Stimulated activated CD8-positive, alpha-beta memory T cell treated with anti-CD3 and anti-CD28 coated beads, Interleukin-2, amount 100 ng/mL, for 1 hour (primary cell): ENCODE measurements around the gene STAB2.
"Not testable (repeated sequence)": the region's sequence is repeated elsewhere in the genome, so short reads cannot be mapped to it uniquely, and the experiment has no call there.

ENCODE experiments used
- DNase-seq, 2 donors: peaks; one replicate each; pipeline ENCODE4 v3.0.0-alpha.2; 2020; ENCODE audit warnings: low read depth in 2 of 2

STAB2 gene

DNA sequence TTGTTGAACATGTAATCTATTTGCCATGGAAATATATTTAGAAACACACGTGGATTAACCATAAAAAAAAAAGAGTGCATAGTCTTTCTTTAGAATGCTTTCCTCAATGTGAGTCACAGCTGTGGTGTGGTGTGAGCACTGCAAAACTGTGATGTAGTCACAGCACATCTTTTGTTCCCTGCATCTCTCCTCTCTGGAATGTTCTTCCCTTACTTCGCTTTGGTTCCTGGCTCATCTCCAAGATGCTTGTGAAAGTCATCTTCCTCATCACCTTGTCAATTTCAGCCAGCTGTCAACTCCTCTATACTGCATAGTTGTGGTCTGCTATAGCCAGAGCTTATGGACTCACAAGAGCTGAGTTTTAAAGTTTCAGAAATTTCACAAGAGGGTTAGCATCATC, 60.2 kb downstream of the STAB2 start:
- DNase-seq = no peak

DNA sequence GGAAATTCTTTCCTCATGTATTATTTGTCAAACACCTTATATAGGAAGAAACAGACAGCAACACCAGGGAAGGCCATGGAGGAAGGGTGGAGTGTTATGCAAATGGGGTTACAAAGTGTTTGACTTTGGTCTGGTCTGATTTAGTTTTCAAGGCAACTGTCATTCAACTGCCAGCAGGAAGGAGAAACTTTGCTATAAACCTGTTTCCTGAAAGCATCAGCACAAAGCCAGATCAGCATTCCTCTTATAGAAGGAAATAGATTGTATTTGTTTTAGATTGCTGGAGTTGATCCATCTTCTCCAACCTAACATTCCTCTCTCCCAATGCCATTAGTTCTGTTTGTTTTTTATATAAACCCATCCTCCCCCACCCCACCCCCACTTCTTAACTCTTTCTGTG, 65.7 kb downstream of the STAB2 start:
- DNase-seq = no peak

DNA sequence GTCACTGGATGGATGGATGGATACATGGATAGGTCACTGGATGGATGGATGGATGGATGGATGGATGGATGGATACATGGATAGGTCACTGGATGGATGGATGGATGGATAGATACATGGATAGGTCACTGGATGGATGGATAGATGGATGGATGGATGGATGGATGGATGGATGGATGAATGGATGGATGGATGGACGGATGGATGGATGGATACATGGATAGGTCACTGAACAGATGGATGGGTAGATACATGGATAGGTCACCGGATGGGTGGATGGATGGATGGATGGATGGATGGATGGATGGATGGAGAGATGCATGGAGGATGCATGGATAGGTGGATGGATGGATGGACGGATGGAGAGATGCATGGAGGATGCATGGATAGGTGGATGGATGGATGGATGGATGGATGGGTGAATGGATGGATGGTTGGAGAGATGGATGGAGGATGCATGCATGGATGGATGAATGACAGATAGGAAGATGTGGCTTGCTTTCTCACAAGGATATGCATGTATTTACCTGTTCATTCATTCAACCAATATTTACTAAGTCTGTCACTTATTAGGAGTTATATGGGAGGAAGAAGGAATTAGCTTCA, 66.6 kb downstream of the STAB2 start:
- DNase-seq = not testable (repeated sequence)

DNA sequence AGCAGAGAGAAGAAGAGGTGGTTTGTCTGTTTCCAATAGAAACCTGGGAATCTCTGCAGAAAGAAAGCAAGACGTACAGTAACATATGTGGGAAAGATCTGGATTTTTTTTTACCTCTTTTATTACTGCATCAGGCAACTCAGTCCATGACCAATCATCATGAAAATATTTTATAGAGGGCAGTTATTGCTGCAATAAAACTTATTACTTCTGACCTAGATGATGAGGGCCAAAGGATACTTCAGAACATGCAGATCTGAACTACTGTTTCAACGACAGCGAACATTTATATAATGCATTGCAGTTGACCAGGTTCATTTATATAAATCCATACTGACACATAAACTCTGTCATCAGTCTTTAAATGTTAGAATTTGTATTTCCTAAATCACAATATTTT, 67.7 kb downstream of the STAB2 start:
- DNase-seq = no peak

DNA sequence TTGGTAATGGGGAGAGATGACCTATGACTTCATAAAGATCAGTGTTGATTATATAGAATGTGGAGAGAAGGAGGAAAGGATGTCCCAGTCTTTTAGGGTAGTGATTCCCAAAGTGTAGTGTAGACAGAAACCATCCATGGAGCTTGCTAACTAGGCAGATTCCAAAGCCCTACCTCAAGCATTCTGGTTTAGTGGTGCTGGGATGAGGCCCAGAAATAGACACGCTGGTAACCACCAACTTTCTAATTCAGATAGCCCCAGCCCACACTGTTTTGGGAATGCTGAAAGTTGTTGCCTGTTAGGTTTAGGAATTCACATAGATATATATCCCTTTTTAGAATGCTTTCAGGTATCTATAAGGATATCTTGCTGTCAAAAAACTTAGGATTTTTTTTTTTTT, 69.2 kb downstream of the STAB2 start:
- DNase-seq = no peak

DNA sequence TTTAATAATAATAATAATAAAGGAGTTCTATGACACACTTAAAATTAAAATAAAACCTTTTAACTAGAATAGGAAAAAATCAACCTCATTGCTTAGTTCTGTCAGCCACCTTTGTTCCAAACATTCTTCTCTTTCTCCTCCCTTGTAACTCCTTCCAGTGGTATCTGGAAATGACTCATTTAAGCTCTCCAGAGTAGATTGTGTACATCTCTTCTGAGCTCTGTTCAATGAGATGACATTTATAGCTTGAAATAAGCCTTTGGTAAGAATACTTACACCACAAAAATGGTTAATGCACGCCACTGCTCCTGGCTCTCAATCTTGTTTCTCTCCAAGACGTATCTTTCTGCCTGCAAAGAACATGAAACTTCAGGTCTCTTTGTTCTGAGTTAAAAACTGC, 70.3 kb downstream of the STAB2 start:
- DNase-seq = no peak

DNA sequence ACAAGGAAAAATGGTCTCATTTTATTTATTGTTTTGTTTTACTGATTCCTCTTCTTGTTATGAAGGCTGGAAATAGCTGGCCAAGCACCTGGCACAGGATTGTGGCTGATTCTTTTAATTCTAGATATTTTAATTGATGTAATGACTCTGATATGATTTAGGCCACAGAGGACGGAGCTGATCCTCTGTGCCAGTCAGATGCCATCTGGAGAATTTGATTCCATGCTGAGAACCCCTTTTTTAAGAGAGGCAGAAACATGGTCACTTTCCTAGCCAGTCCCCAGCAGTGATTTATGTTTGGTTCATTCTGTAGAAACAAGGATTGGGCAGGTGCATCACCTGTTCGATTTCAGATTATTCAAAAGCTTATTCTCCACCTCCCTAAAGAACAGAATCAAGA, 77.6 kb downstream of the STAB2 start:
- DNase-seq = no peak

DNA sequence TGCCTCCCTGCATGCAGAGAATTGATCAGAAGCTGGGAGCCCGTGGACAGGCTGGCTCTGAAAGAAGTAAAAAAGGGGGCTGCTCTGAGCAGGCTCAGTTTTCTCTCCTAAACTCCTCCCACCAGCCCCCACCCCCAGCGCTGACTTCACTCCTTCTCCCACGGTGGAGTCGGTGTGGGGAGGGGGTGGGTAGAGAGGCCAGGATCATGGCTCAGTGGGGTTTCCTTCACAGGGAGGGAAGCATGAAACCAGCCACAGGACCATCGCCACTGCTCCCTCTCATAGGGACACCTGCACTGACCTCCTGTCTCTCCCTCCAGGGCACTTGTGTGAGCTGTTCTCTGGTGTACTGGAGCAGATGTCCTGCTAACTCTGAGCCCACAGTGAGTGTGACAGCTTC, 78.9 kb downstream of the STAB2 start:
- no peak for DNase-seq

DNA sequence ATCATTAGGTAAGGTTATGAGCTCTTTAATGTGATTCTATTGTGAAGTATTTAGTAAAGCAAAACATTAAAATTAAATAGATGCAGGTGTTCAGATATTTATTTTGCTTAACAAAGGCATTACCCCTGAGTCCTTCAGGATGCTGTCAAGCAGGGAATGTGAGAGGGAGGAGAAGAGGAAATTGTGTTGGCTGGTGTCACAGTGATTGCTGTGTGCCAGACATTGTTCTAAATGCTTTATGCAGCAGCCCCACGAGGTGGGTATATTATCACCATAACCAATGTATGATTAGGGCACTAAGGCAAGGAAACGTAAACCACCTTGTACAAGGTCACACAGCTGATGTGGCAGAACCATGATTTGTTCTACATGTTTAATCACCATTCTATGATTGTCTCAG, 80.1 kb downstream of the STAB2 start:
- DNase-seq = no peak

DNA sequence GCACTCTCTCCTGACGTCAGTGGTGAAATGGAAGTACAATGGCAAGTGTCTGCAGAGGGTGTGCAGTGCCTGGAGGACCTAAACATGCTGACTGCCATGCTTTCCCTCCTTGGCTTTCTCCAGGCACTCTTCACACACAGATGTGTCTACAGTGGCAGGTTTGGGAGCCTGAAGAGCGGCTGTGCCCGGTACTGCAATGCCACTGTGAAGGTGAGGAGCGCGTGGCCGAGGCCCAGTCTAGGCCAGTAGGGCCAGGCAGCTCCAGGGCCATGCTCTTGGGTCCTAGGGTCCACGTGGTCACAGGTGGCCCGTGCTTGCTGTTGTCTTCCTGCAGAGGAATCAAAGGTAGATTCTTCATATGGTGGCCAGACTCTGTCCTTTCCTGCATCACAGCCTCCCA, 81.4 kb downstream of the STAB2 start:
- DNase-seq = no peak

DNA sequence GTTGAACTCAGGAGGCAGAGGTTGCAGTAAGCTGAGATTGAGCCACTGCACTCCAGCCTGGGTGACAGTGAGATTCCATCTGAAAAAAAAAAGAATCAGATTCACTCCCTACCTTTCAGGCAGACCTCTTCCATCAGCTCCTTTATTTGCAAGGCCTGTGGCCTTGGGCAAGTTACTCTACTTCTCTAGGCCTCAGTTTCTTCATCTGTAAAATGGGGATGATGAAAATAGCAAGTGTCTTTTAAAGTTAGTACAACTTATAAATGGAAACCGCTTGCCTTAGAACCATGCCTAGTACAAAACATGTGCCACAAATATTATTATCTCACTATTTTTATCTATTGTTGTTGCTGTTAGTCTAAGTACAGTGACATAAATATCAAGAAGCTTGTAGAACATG, 84.3 kb downstream of the STAB2 start:
- DNase-seq = no peak

DNA sequence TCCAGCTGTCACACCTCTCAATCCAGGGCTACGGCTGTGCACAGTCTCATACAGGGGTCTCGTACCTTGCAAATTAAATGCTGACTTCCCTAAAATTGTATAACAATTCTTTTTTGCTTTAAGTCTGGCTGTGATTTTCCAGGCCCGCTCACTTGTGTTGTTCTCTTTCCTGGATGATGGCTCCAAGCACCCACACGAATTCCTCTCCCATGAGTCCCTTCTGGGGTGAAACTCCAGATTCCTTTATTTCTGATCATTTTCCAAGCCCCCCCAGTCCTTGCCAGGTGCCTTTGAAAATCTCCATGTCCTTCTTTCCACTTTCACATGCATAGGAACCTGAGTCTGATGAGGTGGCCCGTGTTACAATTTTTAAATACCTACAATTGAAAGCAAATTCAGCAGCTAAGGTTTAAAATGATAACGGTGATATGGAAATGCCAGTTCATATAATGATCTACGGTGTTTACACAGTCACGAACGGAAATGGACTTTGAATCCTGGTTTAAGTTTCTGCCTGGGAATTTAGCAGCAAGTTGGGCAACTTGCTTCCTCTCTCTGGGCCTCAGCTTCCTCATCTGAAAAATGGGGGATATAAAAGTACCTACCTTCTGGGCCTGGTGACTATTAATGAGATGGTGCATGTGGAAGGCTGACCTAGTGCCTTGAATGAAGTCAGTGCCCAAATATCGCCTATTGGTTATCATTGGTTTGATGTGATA, 85.5 kb downstream of the STAB2 start:
- DNase-seq = no peak

DNA sequence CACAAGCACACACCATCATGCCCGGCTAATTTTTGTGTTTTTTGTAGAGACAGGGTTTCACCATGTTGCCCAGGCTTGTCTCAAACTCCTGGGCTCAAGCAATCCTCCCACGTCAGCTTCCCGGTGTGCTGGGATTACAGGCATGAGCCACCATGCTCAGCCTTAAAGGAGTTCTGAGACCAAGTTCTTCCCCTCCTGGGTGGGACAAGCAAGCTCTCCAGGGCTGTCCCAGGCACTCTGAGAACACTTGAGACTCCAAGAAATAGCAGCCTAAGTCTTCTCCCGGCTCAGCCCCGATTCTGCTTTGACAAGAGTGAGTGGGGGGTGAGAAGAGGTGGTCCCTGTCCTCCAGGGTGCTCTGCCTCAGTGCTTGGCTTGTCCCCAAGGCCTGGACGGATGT, 86.4 kb downstream of the STAB2 start:
- DNase-seq = no peak

DNA sequence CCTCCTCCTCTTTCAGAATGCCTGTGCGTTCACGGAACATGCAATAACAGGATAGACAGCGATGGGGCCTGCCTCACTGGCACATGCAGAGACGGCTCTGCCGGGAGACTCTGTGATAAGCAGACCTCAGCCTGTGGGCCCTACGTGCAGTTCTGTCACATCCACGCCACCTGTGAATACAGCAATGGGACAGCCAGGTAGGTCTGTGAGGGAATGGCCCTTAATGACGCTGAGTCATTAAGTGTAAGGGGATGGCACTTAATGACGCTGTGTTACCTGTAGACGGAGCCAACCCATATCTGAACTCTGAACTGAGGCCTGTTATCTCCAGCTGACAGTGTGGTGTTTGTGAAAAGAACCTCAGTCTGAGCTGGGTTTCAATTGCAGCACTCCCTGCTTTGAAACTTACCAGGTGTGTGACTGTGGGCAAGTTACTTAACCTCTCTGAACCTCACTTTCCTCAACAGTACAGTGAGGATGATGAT, 86.9 kb downstream of the STAB2 start:
- DNase-seq = no peak

DNA sequence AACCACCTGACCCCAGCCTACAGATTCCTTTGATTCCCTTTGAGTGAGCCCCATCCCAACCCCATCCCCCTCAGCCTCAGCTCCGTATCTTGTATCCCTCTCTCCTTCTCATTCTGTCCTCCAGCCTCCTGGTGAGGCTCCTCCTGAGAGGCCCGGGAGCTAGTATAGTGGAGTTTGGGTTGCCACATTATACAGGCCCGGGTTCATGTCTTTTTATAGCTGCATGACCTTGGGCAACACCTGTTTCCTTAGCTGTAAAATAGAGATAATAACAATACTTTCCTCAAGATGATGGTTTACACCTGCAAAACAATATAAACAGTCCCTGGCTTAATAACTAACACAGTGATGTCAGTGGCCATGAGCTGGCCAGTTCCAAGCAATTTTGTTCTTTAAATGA, 89.8 kb downstream of the STAB2 start:
- DNase-seq = no peak

DNA sequence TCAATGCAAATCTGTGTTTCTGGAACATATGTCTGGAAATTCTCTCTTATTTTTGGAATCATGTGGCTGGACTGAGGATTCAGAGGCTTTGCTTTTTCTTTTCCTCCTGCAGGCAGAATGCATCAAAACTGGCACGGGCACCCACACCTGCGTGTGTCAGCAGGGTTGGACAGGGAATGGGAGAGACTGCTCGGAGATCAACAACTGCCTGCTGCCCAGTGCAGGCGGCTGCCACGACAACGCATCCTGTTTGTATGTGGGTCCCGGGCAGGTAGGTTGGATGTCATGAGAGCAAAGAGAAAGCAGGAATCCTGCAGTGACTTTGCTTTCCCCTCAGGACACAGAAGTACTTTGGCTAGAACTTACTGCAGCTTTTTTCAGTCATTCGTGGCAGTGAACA, 90.3 kb downstream of the STAB2 start:
- no peak for DNase-seq

DNA sequence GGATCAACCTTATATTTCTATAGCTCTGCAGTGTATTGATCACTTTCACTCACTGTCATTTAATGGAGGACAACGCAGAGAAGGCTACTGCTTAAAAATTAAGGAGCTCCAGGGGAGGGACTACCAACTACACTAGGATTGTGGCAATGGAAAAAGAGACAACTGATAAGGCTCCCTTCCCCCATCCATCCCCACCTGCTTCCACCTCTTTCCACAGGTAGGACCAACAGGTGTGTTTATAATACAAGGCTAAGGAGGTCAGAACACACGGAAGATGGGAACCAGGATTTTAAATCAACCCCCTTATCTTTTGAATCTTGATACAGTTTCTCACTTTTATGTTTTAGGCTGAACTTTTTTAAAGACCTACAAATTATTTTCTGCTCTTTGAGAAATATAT, 90.8 kb downstream of the STAB2 start:
- no peak for DNase-seq

DNA sequence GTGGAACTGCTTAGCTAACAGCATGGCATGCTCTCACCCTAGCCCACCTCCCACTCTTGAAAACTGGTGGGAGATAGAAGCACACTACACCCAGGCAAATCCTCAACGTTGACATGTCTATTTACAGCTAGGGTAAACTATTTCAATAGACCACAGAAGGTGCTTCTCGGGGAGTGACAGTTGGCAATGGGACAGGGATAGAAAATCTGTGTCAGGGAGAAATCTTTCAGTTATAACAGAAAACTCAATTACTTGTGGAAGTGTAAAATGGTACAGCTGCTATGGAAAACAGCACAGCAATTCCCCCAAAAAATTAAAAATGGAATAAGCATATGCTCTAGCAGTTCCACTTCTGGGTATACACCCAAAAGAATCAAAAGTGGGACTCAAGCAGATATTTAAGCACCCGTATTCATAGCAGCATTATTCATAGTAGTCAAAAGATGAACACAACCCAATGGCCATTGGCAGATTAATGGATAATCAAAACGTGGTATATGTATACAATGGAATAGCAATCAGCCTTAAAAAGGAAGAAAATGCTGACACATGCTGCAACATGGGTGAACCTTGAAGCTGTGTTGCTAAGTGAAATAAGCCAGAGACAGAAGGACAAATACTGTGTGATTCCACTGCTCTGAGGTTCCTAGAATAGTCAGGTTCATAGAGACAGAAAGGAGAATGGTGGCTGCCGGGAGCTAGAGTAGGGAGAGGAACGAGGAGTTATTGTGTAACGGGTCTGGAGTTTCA, 92.5 kb downstream of the STAB2 start:
- no peak for DNase-seq

DNA sequence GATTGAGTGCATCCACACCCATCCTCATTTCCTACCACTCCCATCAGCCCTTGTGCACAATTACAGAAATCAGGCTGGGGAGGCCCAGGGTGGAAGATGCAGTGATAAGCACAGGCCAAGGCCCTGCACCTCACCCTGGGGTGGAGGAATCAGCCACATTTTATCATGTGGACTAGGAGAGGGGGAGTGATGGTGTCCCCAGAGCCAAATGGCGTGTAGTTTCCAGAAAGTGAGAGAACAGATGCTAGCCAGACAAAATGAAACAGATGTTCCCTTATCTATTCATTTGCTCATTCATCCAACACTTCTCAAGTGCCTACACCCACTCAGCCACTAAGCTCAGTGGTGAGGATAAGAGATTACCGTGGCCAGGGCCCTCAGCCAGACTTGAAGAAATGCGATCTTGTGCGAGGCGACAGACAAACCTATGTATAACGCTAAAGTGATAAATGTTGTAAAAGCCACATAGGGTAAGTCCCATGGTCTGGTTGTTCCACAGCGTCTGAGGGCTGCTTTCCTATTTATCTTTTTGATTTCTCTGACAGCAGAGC, 93.6 kb downstream of the STAB2 start:
- DNase-seq = no peak

DNA sequence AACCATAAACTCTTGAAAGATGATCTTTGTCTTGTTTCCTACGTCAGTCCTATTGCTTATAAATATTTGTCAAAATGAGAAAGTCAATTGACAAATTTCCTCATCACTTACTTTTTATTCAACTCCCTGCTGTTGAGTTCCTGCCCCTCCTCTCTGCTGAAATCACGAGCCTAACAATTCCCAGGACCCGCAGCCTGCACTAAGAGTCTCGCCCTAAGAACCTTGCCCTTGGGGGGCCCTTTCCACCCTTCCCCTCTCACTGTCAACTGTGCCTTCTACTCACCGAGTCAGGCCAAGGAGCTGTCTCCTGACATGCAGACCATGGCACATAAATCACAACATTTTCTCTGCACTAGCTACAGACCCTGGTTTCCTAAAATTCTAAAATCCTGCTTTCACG, 99.0 kb downstream of the STAB2 start:
- DNase-seq = no peak

DNA sequence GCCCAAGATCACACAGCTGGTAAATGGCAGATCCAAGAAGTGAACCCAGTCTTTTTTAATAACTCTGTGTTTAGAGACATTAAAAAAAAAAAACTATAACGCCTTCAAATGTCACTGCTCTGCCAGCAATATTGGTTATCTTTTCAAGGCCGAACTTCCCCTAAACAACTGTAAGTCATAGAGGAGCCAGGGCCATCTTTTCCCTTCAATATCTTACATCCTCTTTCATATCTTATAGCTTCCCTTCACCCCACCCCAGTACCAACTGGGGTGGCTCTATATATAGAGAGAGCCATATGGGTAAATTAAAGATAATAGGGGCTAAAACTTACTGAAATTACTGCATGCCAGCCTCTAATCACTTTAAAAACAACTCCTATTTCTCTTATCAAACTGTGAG, 100.2 kb downstream of the STAB2 start:
- no peak for DNase-seq

DNA sequence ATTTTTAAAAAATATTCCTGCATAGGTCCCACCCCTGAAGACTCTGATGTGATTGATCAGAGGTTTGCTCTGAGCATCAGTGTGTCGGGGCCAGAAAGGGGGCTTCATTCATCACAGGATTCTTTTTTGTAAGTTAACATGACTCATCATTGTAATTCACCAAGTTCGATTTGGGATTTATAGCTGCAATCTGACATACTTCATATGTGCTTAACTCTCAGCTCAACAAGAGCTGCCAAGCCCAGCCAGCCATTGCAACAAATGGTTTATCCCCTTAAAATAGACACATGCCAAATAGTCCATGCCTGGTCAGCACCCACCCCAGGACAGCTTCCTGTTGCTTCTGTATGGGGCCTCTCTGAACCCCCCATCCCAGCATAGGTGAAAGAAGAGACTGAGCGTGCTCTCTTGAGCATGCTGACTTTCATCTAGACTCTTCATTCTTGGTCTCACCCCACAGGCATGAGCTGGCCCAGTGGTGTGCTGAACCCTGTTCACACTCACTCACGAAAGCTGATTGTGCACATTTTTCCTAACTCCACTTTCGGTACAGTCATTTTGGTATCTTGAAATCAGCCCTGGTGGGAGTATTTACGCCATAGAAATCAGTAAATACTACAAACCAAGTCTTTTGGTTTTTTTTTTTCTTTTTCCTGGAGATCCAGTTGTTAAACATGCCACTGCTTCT, 101.4 kb downstream of the STAB2 start:
- DNase-seq = no peak
